CD14-positive monocyte (primary cell): ENCODE results near the gene ADAMTSL3. TPM values are rescaled to one million over a fixed set of nuclear protein-coding genes. Genes with fewer than 3 reads are reported as not detected.

ENCODE experiments used
- DNase-seq, 3 donors: peaks; one replicate each; pipeline ENCODE4 v3.0.0-alpha.2; 2011 to 2022
- H2AFZ ChIP-seq: 2 replicates; pipeline ENCODE4 v1.6.0; 2012; ENCODE audit warnings: mild to moderate bottlenecking, low read depth, low read length, inconsistent platforms; ENCODE audit not compliant: insufficient read depth, poor library complexity, severe bottlenecking
- H3K27ac ChIP-seq, 2 donors: 1 replicate in 1 of 2; 2 replicates in 1 of 2; pipeline ENCODE4 v1.5.1; 2012 to 2013; ENCODE audit warnings: low read length in 2 of 2, control low read depth in 1 of 2, inconsistent platforms in 1 of 2, low read depth in 1 of 2, mild to moderate bottlenecking in 1 of 2
- H3K27me3 ChIP-seq, 2 donors: one replicate each; pipeline versions ENCODE4 v1.6.0 to v1.6.1; 2011 to 2013; ENCODE audit warnings: low read length in 2 of 2; ENCODE audit not compliant: control insufficient read depth in 2 of 2, insufficient read depth in 2 of 2
- H3K36me3 ChIP-seq, 2 donors: replicated peaks in 1 of 2; 1 replicate in 1 of 2; 2 replicates in 1 of 2; pipeline versions ENCODE4 v1.5.1 to v1.6.1; 2012 to 2013; ENCODE audit warnings: low read length in 2 of 2, control low read depth in 1 of 2, inconsistent platforms in 1 of 2, mild to moderate bottlenecking in 1 of 2; ENCODE audit not compliant: insufficient read depth in 2 of 2, control insufficient read depth in 1 of 2
- H3K4me1 ChIP-seq, 2 donors: 1 replicate in 1 of 2; 2 replicates in 1 of 2; pipeline versions ENCODE4 v1.5.1 to v1.6.1; 2012 to 2013; ENCODE audit warnings: low read length in 2 of 2, control low read depth in 1 of 2, inconsistent platforms in 1 of 2, mild to moderate bottlenecking in 1 of 2, moderate library complexity in 1 of 2; ENCODE audit not compliant: insufficient read depth in 2 of 2, control insufficient read depth in 1 of 2
- H3K4me2 ChIP-seq: replicated peaks from 2 replicates; pipeline ENCODE3; 2012; ENCODE audit warnings: low read length, moderate library complexity, mild to moderate bottlenecking; ENCODE audit not compliant: poor library complexity, severe bottlenecking; ENCODE audit errors: extremely low read depth
- H3K4me3 ChIP-seq, 3 experiments: fragments of 200-600 bp in 1 of 3; sonication (generic) in 1 of 3; replicated peaks in 1 of 3; 1 replicate in 2 of 3; 2 replicates in 1 of 3; pipeline ENCODE4 v1.5.1; 2011 to 2013; ENCODE audit warnings: low read length in 3 of 3, mild to moderate bottlenecking in 3 of 3, control low read depth in 2 of 3, low read depth in 2 of 3, inconsistent platforms in 1 of 3, moderate library complexity in 1 of 3
- H3K79me2 ChIP-seq: 2 replicates; pipeline ENCODE4 v1.6.0; 2012; ENCODE audit warnings: mild to moderate bottlenecking, control low read depth, inconsistent platforms, low read length, moderate library complexity; ENCODE audit not compliant: insufficient read depth
- H3K9ac ChIP-seq: 2 replicates; pipeline ENCODE4 v1.6.0; 2017; ENCODE audit warnings: low read length, mild to moderate bottlenecking; ENCODE audit not compliant: insufficient read depth, poor library complexity, severe bottlenecking
- H3K9me3 ChIP-seq, 2 donors: replicated peaks in 1 of 2; 1 replicate in 1 of 2; 2 replicates in 1 of 2; pipeline versions ENCODE4 v1.5.1 to v1.6.1; 2012 to 2013; ENCODE audit warnings: low read length in 2 of 2, control low read depth in 1 of 2; ENCODE audit not compliant: control insufficient read depth in 1 of 2, insufficient read depth in 1 of 2
- H4K20me1 ChIP-seq: 2 replicates; pipeline ENCODE4 v1.6.0; 2012; ENCODE audit warnings: mild to moderate bottlenecking, low read length, control low read depth, moderate library complexity; ENCODE audit not compliant: insufficient read depth
- H3K27ac Mint-ChIP-seq, 7 donors: one replicate each; pipeline ENCODE4 v1.8.0; 2020; ENCODE audit warnings: mild to moderate bottlenecking in 7 of 7, mixed read lengths in 7 of 7, moderate library complexity in 6 of 7, inconsistent platforms in 2 of 7
- H3K27me3 Mint-ChIP-seq, 3 donors: one replicate each; pipeline ENCODE4 v1.8.0; 2021 to 2022; ENCODE audit warnings: low read depth in 3 of 3, mild to moderate bottlenecking in 3 of 3, mixed read lengths in 3 of 3, moderate library complexity in 3 of 3, inconsistent platforms in 1 of 3
- H3K36me3 Mint-ChIP-seq, 2 donors: one replicate each; pipeline ENCODE4 v1.8.0; 2020; ENCODE audit warnings: mixed read lengths in 2 of 2, inconsistent platforms in 1 of 2, mild to moderate bottlenecking in 1 of 2
- H3K4me1 Mint-ChIP-seq: one replicate; pipeline ENCODE4 v1.8.0; 2020; ENCODE audit warnings: mild to moderate bottlenecking, mixed read lengths
- H3K4me3 Mint-ChIP-seq, 2 donors: one replicate each; pipeline ENCODE4 v1.8.0; 2020; ENCODE audit warnings: mild to moderate bottlenecking in 2 of 2, mixed read lengths in 2 of 2, moderate library complexity in 1 of 2
- H3K9me3 Mint-ChIP-seq, 7 donors: one replicate each; pipeline ENCODE4 v1.8.0; 2020 to 2022; ENCODE audit warnings: mixed read lengths in 7 of 7, mild to moderate bottlenecking in 6 of 7, moderate library complexity in 6 of 7, inconsistent platforms in 2 of 7
- WGBS: methylation state at CpG from one replicate; pipeline ENCODE4 v1.1.5; 2013; ENCODE audit warnings: missing lambda C conversion rate; ENCODE audit not compliant: insufficient coverage; 5-methylcytosine and 5-hydroxymethylcytosine counted together
- intact Hi-C, 2 donors: fragments of 100-400 bp; cut with micrococcal nuclease; formaldehyde crosslinking; loops; one replicate each; pipeline versions ENCODE4 v1.15.0 to v1.15.1; 2023
- polyA plus RNA-seq, 3 donors: library from polyadenylated mRNA; depleted of rRNA in 1 of 3; unstranded in 2 of 3; stranded (reverse) in 1 of 3; fragments of 300-500 nt in 2 of 3; fragments of >200 nt in 1 of 3; fragmentation: Illumina TruSeq in 2 of 3; gene quantifications; 1 replicate in 2 of 3; 2 replicates in 1 of 3; pipeline ENCODE4 v1.2.3, GENCODE V29; 2012 to 2021
- TF ChIP-seq, protein P1 (sequence below): fragments of 200-600 bp; IDR thresholded peaks from one replicate; pipeline ENCODE4 v1.8.0; 2022; ENCODE audit warnings: antibody characterized with exemption, mild to moderate bottlenecking

ADAMTSL3 gene
- polyA plus RNA-seq, 3 donors = not detected

- H3K4me2 ChIP-seq = no peak overlapping the region
- no peaks in the 10 kb centered on the region for H4K20me1 ChIP-seq
- intact Hi-C loops = no loop called here
- no peak overlapping the region for H3K9ac ChIP-seq
- H3K9me3 ChIP-seq = no peaks in the 10 kb centered on the region
- no peaks in the 10 kb centered on the region for H3K79me2 ChIP-seq
- no peaks in the 10 kb centered on the region for H3K27me3 Mint-ChIP-seq
- no peak overlapping the region for H2AFZ ChIP-seq
- H3K27ac ChIP-seq = no peak overlapping the region
- H3K27me3 ChIP-seq = no peaks in the 10 kb centered on the region
- no peak overlapping the region for H3K27ac Mint-ChIP-seq
- no peak overlapping the region for H3K4me3 Mint-ChIP-seq
- no peaks in the 10 kb centered on the region for H3K36me3 ChIP-seq
- no peaks in the 10 kb centered on the region for H3K36me3 Mint-ChIP-seq
- DNase-seq = no peak
- H3K4me1 ChIP-seq = peaks cover 0 to 7% of the 10 kb centered on the region in 2 donors
- H3K4me1 Mint-ChIP-seq = peaks cover 8% of the 10 kb centered on the region
- TF ChIP-seq, protein P1, sequence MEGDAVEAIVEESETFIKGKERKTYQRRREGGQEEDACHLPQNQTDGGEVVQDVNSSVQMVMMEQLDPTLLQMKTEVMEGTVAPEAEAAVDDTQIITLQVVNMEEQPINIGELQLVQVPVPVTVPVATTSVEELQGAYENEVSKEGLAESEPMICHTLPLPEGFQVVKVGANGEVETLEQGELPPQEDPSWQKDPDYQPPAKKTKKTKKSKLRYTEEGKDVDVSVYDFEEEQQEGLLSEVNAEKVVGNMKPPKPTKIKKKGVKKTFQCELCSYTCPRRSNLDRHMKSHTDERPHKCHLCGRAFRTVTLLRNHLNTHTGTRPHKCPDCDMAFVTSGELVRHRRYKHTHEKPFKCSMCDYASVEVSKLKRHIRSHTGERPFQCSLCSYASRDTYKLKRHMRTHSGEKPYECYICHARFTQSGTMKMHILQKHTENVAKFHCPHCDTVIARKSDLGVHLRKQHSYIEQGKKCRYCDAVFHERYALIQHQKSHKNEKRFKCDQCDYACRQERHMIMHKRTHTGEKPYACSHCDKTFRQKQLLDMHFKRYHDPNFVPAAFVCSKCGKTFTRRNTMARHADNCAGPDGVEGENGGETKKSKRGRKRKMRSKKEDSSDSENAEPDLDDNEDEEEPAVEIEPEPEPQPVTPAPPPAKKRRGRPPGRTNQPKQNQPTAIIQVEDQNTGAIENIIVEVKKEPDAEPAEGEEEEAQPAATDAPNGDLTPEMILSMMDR = no peak
- H3K4me3 ChIP-seq = no peak overlapping the region
- H3K9me3 Mint-ChIP-seq = no peaks in the 10 kb centered on the region
- WGBS = 74% methylated on average over 2 of the region's 3 CpGs
Measured at GRCh38 chr15:83843471-83843871, 189.5 kb downstream of the ADAMTSL3 start.

DNA sequence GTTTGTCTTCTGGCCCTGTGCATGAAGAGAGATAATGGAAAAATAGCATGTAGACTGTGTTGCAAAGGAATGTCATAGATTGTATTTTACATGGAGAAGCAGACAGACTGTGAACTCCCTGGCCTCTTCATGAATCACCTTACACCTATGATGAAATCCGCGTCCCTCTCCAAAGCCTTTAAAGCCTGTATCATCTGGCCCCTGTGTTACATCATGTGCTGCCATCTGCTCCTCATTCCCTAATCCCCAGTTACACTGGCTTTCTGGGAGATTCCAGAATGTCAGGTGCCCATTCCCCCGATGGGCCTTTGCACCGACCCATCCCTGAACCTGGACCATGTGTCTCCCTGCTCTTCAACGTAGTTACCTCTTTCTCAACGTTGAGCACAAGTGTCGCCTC is 190.8 kb downstream of the ADAMTSL3 start:
- DNase-seq = no peak
- peaks cover 0 to 4% (median 0%) of the 10 kb centered on the region in 3 donors for H3K27me3 Mint-ChIP-seq
- H4K20me1 ChIP-seq = no peaks in the 10 kb centered on the region
- no peaks in the 10 kb centered on the region for H3K9me3 Mint-ChIP-seq
- peaks cover 0 to 7% of the 10 kb centered on the region in 2 donors for H3K4me1 ChIP-seq
- no peak overlapping the region for H3K27ac Mint-ChIP-seq
- no peak overlapping the region for H3K4me2 ChIP-seq
- no peak overlapping the region for H3K4me3 Mint-ChIP-seq
- TF ChIP-seq, protein P1 = no peak
- WGBS = 96% methylated on average over 5 of the region's 7 CpGs
- peaks cover 8% of the 10 kb centered on the region for H3K4me1 Mint-ChIP-seq
- no peaks in the 10 kb centered on the region for H3K36me3 ChIP-seq
- no peaks in the 10 kb centered on the region for H3K9me3 ChIP-seq
- no peak overlapping the region for H3K9ac ChIP-seq
- H3K4me3 ChIP-seq = no peak overlapping the region
- no peak overlapping the region for H2AFZ ChIP-seq
- no peaks in the 10 kb centered on the region for H3K27me3 ChIP-seq
- H3K79me2 ChIP-seq = no peaks in the 10 kb centered on the region
- intact Hi-C loops = no loop called here
- H3K27ac ChIP-seq = no peak overlapping the region
- no peaks in the 10 kb centered on the region for H3K36me3 Mint-ChIP-seq
